Measurements from ENCODE around the gene KIF12.

KIF12 gene

DNA sequence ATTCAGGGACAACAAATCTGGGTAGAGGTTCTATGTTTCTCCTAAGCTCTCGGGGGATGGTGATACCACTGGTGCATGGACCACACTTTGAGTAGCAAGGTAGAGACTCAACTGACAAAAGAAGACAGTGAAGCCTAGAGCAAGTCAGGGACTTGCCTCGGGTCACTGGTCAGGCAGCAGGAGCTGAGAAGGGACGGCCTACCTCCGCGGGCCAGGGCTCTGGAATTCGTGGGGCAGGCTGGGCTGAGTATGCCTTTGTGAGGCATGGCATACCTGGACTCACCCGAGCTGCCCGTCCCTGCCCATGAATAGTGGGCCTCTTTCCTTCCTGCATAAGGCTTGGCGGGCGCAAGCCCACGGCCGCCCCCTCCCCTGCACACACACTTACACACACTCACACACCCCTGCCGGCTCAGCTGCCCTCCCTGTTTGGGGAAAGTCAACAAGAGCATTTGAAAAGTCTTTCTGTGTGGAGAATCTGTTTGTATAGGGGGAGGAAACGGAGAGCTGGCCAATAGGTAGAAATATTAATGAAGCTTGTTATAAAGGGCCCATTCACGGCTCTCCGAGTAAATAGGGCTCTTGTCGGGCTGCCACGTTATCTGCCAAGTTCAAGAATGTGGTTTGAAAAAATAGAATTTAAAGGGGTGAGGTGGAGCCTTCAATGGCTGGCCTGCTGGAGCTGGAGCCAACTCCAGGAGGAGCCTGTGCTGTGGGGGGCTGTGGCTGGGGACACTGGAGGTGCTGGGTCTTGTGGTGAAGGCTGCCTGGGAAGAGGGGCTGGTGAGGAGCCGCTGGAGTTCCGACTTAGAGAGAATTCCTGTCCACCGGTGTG, 19.1 kb upstream of the KIF12 start:
- Histone ChIP-seq H3K4me3 (no peak overlapping the region), H3K27ac (no peak overlapping the region)
- DNase-seq (ENCODE audit: low spot score): no peak
- TF ChIP-seq, protein P1, sequence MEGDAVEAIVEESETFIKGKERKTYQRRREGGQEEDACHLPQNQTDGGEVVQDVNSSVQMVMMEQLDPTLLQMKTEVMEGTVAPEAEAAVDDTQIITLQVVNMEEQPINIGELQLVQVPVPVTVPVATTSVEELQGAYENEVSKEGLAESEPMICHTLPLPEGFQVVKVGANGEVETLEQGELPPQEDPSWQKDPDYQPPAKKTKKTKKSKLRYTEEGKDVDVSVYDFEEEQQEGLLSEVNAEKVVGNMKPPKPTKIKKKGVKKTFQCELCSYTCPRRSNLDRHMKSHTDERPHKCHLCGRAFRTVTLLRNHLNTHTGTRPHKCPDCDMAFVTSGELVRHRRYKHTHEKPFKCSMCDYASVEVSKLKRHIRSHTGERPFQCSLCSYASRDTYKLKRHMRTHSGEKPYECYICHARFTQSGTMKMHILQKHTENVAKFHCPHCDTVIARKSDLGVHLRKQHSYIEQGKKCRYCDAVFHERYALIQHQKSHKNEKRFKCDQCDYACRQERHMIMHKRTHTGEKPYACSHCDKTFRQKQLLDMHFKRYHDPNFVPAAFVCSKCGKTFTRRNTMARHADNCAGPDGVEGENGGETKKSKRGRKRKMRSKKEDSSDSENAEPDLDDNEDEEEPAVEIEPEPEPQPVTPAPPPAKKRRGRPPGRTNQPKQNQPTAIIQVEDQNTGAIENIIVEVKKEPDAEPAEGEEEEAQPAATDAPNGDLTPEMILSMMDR (IDR thresholded peaks at IDR 0.05): no peak

DNA sequence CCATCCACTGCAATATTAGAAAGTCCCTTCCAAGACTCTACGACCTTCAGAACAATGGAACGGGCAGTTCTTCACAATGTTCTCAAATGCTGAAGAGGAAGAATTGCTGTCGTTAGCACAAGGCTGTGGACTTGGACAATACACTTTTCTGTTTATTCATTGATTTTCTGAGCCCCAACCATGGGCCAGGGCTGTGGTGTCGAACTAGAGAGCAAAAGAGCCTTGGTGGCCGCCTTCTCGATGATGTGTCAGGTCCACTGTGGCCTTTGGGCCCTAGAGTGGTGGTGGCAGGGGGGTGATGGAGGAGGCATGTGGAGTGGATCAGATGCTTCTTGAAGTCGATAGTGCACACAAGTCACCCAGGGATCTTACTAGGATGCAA, 18.5 kb upstream of the KIF12 start:
- H3K27ac ChIP-seq: no peak overlapping the region
- DNase-seq (ENCODE audit: low spot score): no peak
- TF ChIP-seq, protein P1 (IDR thresholded peaks at IDR 0.05): no peak
- no peak overlapping the region for H3K4me3 ChIP-seq

DNA sequence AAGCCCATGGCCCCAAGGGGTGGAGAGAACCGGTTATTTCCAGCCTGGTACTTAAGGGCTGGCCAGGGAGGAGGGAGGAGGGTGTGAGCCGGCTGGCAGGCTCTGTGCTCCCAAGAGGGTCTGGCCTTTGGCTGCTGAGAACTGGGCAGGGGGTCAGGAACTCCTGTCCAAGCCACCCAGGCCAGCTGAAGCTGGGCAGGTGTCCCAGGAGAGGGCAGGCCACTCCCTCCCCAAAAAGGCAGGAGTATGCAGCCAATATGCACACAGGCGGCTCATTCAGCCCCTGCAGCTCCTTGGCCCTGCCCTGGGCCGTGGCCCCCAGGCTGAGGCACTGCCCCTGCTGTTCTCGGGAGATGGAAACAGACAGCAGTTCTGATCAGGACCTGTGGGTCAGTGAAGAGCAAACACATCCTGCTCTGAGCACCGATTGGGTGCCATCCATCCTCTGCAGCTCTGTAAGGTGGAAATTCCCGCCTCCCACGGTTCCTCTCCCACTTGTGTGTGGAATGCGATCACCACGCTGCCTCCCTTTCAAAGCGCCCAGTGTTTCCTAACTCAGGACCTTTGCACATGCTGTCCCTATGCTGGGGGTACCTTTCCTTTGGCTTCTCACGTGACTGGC, 17.1 kb upstream of the KIF12 start:
- DNase-seq (ENCODE audit: low spot score): no peak
- TF ChIP-seq, protein P1 (IDR thresholded peaks at IDR 0.05): no peak
- H3K4me3 ChIP-seq: no peak overlapping the region
- H3K27ac ChIP-seq: no peak overlapping the region

DNA sequence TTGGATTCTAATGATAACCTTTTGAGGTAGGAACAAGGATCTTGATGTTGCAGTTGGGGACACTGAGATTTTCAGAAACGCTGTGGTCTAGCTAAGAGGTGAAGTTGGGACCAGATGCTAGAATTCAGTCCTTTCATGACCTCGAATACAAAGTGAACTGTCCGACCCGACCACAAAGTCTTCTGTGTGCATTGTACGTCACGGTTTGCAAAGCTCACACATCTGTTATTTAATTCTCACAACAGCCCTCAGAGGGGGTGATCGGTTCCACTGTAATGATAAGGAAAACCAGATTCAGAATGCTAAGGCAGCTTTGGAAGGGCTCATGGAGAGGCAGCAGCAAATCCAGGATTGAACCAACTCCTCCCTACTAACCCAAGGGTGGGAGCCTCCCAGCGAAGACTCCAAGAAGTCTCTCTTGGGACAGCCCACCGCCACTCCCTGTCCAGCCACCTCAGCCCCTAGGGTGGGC, 16.6 kb upstream of the KIF12 start:
- TF ChIP-seq, protein P1 (IDR thresholded peaks at IDR 0.05): no peak
- DNase-seq (ENCODE audit: low spot score): no peak
- H3K27ac ChIP-seq: no peak overlapping the region
- no peak overlapping the region for H3K4me3 ChIP-seq

DNA sequence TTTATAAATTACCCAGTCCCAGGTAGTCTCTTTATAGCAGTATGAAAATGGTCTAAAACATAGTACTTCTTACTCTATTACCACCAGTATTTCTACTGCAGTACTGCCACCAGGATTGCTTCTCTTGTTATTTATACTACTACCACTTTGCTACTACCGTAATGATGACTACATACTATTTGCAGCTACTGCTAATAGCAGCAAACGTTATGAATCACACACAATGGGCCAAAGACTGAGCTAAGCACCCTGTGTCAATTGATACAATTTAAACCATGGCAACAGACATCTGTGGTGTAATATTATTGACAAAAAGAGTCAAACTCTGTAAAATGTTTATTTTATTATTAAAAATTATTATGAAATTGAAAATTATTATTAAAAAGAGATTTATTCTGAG, 15.3 kb upstream of the KIF12 start:
- no peak overlapping the region for H3K4me3 ChIP-seq
- DNase-seq (ENCODE audit: low spot score): no peak
- H3K27ac ChIP-seq: no peak overlapping the region
- TF ChIP-seq, protein P1 (IDR thresholded peaks at IDR 0.05): no peak

DNA sequence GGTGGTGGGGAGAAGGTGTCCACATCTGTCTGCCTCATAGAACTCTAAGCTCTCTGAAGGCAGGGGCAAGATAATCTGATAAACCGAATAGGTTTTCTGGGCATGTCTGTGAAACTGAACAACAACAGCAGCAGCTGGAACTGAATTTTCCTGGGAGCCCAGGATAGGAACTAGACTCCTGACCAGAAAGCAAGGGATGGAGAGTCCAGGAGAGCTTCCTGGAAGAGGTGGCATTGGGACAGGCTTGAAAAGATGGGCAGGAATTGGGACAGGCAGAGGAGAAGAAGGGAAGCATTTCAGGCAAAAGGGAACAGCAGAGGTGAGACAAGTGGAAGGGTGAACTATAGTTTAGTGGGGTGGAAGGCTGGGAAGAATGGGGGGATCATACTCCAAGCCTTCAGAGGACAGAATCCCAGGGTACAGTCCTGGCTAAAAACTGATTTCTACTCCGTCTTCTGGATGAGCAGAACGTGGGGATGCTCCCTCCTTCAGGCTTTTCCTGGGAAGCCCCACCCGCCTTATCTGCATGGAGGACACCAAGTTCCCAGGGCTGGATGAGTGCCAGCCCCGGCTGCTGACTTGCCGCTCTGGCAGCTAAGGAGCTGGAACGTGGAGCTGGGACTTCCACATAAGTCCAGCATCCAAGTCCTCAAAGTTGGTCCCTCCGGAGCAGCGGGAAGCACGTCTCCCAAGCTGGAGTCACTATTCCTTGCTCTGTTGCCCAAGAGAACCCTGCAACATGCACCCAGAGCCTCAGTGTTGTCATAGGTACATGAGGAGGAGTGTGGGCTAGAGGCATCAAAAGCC, 13.9 kb upstream of the KIF12 start:
- peak; percentile 90 for DNase-seq (ENCODE audit: low spot score)
- TF ChIP-seq, protein P1 (IDR thresholded peaks at IDR 0.05): no peak
- Histone ChIP-seq H3K4me3 (no peak overlapping the region), H3K27ac (peak overlapping the region; percentile 27 to 47)

Data from coronary artery (tissue), 2 donors.